Naive thymus-derived CD8-positive, alpha-beta T cell (primary cell): ENCODE data around the gene SEC14L6. TPM values are rescaled to one million over a fixed set of nuclear protein-coding genes. Genes with fewer than 3 reads are reported as not detected.

Experiments used
- ATAC-seq, 2 donors: fragments of 150-1000 bp; cut with Tn5 transposase in 1 of 2; sonication (Bioruptor Pico), chemical (Tn5 transposase) in 1 of 2; 1 replicate in 1 of 2; 2 replicates in 1 of 2; pipeline ENCODE4 v1.10.0; 2021; ENCODE audit warnings: mild to moderate bottlenecking in 2 of 2, moderate library complexity in 2 of 2
- POLR2A ChIA-PET: fragments of 350-600 bp; sonication (Branson Sonifier 250); formaldehyde crosslinking; loops from one replicate; lab custom pipeline; 2021; ENCODE audit warnings: antibody characterized with exemption; lab: Charles Lee
- DNase-seq, 10 donors: peaks; one replicate each; pipeline versions ENCODE4 v3.0.0 to v3.0.0-alpha.2; 2020 to 2022
- H3K27ac Mint-ChIP-seq, 10 donors: one replicate each; pipeline ENCODE4 v1.8.0; 2020 to 2022; ENCODE audit warnings: mild to moderate bottlenecking in 10 of 10, mixed read lengths in 10 of 10, moderate library complexity in 4 of 10, inconsistent platforms in 1 of 10
- H3K27me3 Mint-ChIP-seq, 5 donors: one replicate each; pipeline ENCODE4 v1.8.0; 2021 to 2022; ENCODE audit warnings: mixed read lengths in 5 of 5
- H3K36me3 Mint-ChIP-seq, 3 donors: one replicate each; pipeline ENCODE4 v1.8.0; 2020 to 2022; ENCODE audit warnings: mixed read lengths in 3 of 3, mild to moderate bottlenecking in 2 of 3, inconsistent platforms in 1 of 3
- H3K4me1 Mint-ChIP-seq, 4 donors: one replicate each; pipeline ENCODE4 v1.8.0; 2021 to 2022; ENCODE audit warnings: mixed read lengths in 4 of 4
- H3K4me3 Mint-ChIP-seq, 10 donors: one replicate each; pipeline ENCODE4 v1.8.0; 2020 to 2022; ENCODE audit warnings: mild to moderate bottlenecking in 10 of 10, mixed read lengths in 10 of 10, moderate library complexity in 6 of 10, inconsistent platforms in 1 of 10
- H3K9me3 Mint-ChIP-seq, 9 donors: one replicate each; pipeline ENCODE4 v1.8.0; 2020 to 2022; ENCODE audit warnings: mixed read lengths in 9 of 9, mild to moderate bottlenecking in 3 of 9, inconsistent platforms in 1 of 9, moderate library complexity in 1 of 9
- polyA plus RNA-seq, 3 donors: library from polyadenylated mRNA; unstranded; fragments of 300-500 nt; fragmentation: Illumina TruSeq; gene quantifications; one replicate each; pipeline ENCODE4 v1.2.3, GENCODE V29; 2021
- total RNA-seq, 8 experiments: library from RNA in 2 of 8; stranded (reverse) in 2 of 8; gene quantifications; one replicate each; pipeline ENCODE4 v1.2.3 and lab custom pipeline; 2021 to 2026

SEC14L6 gene
- total and polyA plus RNA-seq, 5 experiments from 2014 or later = not detected

- Mint-ChIP-seq H3K27me3 (peaks cover 0 to 9% (median 0%) of the 10 kb centered on the region in 5 donors), H3K27ac (no peak overlapping the region), H3K4me1 (no peaks in the 10 kb centered on the region), H3K9me3 (no peaks in the 10 kb centered on the region), H3K36me3 (peaks cover 0 to 2% (median 0%) of the 10 kb centered on the region in 3 donors), H3K4me3 (no peak overlapping the region)
- no peak for DNase-seq
- POLR2A ChIA-PET = no interaction called here
- no peak for ATAC-seq
These were observed 26.6 kb downstream of the SEC14L6 start for GRCh38 chr22:30519842-30520425.

- no peaks in the 10 kb centered on the region for H3K4me1 Mint-ChIP-seq
- peaks cover 0 to 6% (median 0%) of the 10 kb centered on the region in 9 donors for H3K9me3 Mint-ChIP-seq
- H3K4me3 Mint-ChIP-seq = no peak overlapping the region
- H3K27ac Mint-ChIP-seq = no peak overlapping the region
- H3K36me3 Mint-ChIP-seq = peaks cover 0 to 2% (median 0%) of the 10 kb centered on the region in 3 donors
- no peak for ATAC-seq
- H3K27me3 Mint-ChIP-seq = peaks cover 0 to 4% (median 1%) of the 10 kb centered on the region in 5 donors
- DNase-seq = no peak
- POLR2A ChIA-PET = no interaction called here
These were observed 29.8 kb downstream of the SEC14L6 start for GRCh38 chr22:30516731-30517130.

- POLR2A ChIA-PET = no interaction called here
- no peak overlapping the region for H3K4me3 Mint-ChIP-seq
- H3K27ac Mint-ChIP-seq = peak overlapping the region in 1 of 10 donors; percentile 65
- ATAC-seq (no peak), DNase-seq (no peak)
- H3K9me3 Mint-ChIP-seq = peaks cover 0 to 6% (median 0%) of the 10 kb centered on the region in 9 donors
- peaks cover 0 to 2% (median 0%) of the 10 kb centered on the region in 3 donors for H3K36me3 Mint-ChIP-seq
- no peaks in the 10 kb centered on the region for H3K4me1 Mint-ChIP-seq
- peaks cover 0 to 3% (median 1%) of the 10 kb centered on the region in 5 donors for H3K27me3 Mint-ChIP-seq
These were observed 30.3 kb downstream of the SEC14L6 start for GRCh38 chr22:30516273-30516672.

- Mint-ChIP-seq H3K27me3 (peaks cover 0 to 6% (median 0%) of the 10 kb centered on the region in 5 donors), H3K9me3 (peaks cover 0 to 6% (median 0%) of the 10 kb centered on the region in 9 donors), H3K27ac (peak overlapping the region in 1 of 10 donors; percentile 76), H3K36me3 (peaks cover 0 to 2% (median 0%) of the 10 kb centered on the region in 3 donors), H3K4me1 (no peaks in the 10 kb centered on the region), H3K4me3 (no peak overlapping the region)
- no peak for ATAC-seq
- POLR2A ChIA-PET = no interaction called here
- DNase-seq = no peak
These were observed 32.3 kb downstream of the SEC14L6 start for GRCh38 chr22:30514252-30514651.

- POLR2A ChIA-PET = no interaction called here
- Mint-ChIP-seq H3K4me1 (no peaks in the 10 kb centered on the region), H3K36me3 (peaks cover 0 to 2% (median 0%) of the 10 kb centered on the region in 3 donors), H3K9me3 (peaks cover 0 to 6% (median 0%) of the 10 kb centered on the region in 9 donors), H3K27me3 (peaks cover 0 to 5% (median 0%) of the 10 kb centered on the region in 5 donors), H3K27ac (no peak overlapping the region), H3K4me3 (no peak overlapping the region)
- DNase-seq (no peak), ATAC-seq (no peak)
These were observed 33.1 kb downstream of the SEC14L6 start for GRCh38 chr22:30513462-30513861.

GRCh38 chr22:30511911-30512310 lies 34.6 kb downstream of the SEC14L6 start:
- peaks cover 0 to 6% (median 0%) of the 10 kb centered on the region in 9 donors for H3K9me3 Mint-ChIP-seq
- H3K4me3 Mint-ChIP-seq = no peak overlapping the region
- DNase-seq = no peak
- no peaks in the 10 kb centered on the region for H3K4me1 Mint-ChIP-seq
- ATAC-seq = no peak
- H3K27me3 Mint-ChIP-seq = peaks cover 3 to 8% (median 5%) of the 10 kb centered on the region in 5 donors
- no peaks in the 10 kb centered on the region for H3K36me3 Mint-ChIP-seq
- H3K27ac Mint-ChIP-seq = no peak overlapping the region
- POLR2A ChIA-PET = no interaction called here

DNA sequence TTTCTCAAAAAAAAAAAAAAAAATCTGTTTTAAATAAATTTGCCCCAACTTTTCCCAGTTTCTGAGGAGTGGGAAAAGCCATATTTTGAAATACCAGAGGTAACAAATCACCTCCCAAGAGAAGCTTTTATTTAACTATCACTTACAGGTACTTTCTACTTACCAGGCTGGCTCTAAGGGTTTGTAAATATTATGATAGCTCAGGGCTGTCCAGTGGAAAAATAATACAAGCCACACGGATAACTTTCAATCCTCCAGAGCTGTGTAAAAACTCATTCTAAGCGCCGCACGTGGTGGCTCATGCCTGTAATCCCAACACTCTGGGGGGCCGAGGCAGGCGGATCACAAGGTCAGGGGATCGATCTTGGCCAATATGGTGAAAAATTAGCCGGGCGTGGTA lies 35.4 kb downstream of the SEC14L6 start:
- H3K27me3 Mint-ChIP-seq = peaks cover 5 to 13% (median 12%) of the 10 kb centered on the region in 5 donors
- H3K4me3 Mint-ChIP-seq = no peak overlapping the region
- H3K27ac Mint-ChIP-seq = no peak overlapping the region
- DNase-seq (no peak), ATAC-seq (no peak)
- no peaks in the 10 kb centered on the region for H3K36me3 Mint-ChIP-seq
- H3K4me1 Mint-ChIP-seq = peaks cover 0 to 1% (median 0%) of the 10 kb centered on the region in 4 donors
- peaks cover 0 to 6% (median 0%) of the 10 kb centered on the region in 9 donors for H3K9me3 Mint-ChIP-seq
- POLR2A ChIA-PET = interaction anchor here (0.6 kb wide), 1 partner anchor 987 kb away, joined by 3 read pairs; no protein-coding TSS in a partner anchor

DNA sequence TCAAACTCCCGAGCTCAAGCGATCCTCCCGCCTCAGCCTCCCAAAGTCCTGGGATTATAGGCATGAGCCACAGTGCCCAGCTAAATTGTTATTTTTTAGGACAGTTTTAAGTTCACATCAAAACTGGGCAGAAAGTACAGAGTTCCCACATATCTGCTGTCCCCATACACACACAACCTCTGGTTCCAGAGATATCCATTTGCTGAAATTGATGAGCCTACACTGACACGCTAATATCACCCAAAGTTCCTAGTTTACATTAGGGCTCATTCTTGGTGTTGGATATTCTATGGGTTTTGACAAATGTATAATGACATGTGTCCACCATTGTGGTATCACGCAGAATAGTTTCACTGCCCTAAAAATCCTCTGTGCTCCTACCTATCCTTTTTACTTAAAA lies 38.3 kb downstream of the SEC14L6 start:
- H3K4me3 Mint-ChIP-seq = no peak overlapping the region
- no peak for ATAC-seq
- POLR2A ChIA-PET = no interaction called here
- peaks cover 11 to 36% (median 26%) of the 10 kb centered on the region in 5 donors for H3K27me3 Mint-ChIP-seq
- H3K9me3 Mint-ChIP-seq = peaks cover 0 to 2% (median 0%) of the 10 kb centered on the region in 9 donors
- H3K36me3 Mint-ChIP-seq = no peaks in the 10 kb centered on the region
- DNase-seq = no peak
- no peak overlapping the region for H3K27ac Mint-ChIP-seq
- H3K4me1 Mint-ChIP-seq = peaks cover 0 to 4% (median 1%) of the 10 kb centered on the region in 4 donors

DNA sequence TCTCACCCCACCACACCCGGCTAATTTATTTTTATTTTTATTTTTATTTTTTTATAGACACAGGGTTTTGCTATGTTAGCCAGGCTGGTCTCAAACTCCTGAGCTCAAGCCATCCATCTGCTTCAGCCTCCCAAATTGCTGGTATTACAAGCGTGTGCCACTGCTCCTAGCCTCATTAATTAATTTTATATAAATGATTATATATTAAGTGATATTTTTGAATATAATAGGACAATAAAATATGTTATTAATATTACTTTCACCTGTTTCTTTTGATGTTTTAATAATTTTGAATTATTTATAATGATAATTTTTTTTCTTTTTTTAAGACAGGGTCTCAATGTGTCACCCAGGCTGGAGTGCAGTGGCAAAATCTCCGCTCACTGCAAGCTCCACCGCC lies 38.9 kb downstream of the SEC14L6 start:
- POLR2A ChIA-PET = no interaction called here
- Mint-ChIP-seq H3K9me3 (peaks cover 0 to 2% (median 0%) of the 10 kb centered on the region in 9 donors), H3K27me3 (peaks cover 11 to 41% (median 28%) of the 10 kb centered on the region in 5 donors), H3K4me1 (peaks cover 0 to 4% (median 1%) of the 10 kb centered on the region in 4 donors), H3K27ac (no peak overlapping the region), H3K36me3 (no peaks in the 10 kb centered on the region), H3K4me3 (no peak overlapping the region)
- ATAC-seq (no peak), DNase-seq (no peak)

DNA sequence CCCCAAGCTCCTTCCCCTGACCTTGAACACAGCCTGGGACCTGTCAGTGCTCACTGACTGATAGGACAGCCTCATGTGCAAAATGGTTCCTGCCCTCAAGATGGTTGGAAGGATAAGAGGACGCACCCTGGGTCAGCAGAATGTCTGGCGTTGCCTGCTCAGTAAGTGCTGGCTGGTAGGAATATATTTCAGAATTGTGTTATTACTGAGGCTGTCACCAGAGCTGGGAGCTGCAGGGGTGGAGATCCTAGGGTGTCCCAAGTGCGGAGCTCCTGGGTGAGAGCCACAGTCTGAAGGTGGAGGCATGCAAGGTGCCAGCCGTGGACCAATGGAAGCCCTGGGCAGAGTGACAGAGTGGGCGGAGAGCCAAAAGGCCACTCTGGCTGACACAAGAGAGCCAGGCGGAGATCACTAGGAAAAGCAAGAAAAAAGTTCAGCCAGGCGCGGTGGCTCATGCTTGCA lies 40.0 kb downstream of the SEC14L6 start:
- H3K9me3 Mint-ChIP-seq = no peaks in the 10 kb centered on the region
- peaks cover 0 to 4% (median 1%) of the 10 kb centered on the region in 4 donors for H3K4me1 Mint-ChIP-seq
- no peak for ATAC-seq
- no peak overlapping the region for H3K4me3 Mint-ChIP-seq
- H3K27me3 Mint-ChIP-seq = peaks cover 11 to 43% (median 28%) of the 10 kb centered on the region in 5 donors
- POLR2A ChIA-PET = no interaction called here
- no peaks in the 10 kb centered on the region for H3K36me3 Mint-ChIP-seq
- H3K27ac Mint-ChIP-seq = peak overlapping the region in 1 of 10 donors; percentile 14
- no peak for DNase-seq

DNA sequence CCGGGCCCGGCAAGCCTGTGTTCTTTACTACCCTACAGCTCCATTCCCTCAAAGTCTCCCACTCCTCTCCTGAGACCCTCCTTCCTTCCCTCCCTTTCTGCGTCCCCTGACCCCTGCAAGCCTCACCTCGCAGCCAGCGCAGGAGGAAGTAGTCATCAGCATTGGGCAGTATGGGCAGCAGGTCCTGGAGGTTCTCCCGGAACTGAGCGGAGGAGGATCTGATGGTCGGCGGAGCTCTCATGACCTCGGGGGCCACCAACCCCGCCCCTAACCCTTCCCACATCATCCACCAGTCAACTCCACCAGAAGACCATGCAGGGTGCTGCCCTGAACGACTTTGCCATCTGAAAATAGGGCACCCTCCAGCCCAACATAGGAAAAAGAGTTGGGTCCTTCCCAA lies 43.0 kb downstream of the SEC14L6 start:
- DNase-seq (no peak), ATAC-seq (no peak)
- Mint-ChIP-seq H3K27ac (no peak overlapping the region), H3K4me1 (peaks cover 0 to 4% (median 1%) of the 10 kb centered on the region in 4 donors), H3K27me3 (peaks cover 11 to 52% (median 24%) of the 10 kb centered on the region in 5 donors), H3K36me3 (no peaks in the 10 kb centered on the region), H3K4me3 (no peak overlapping the region), H3K9me3 (no peaks in the 10 kb centered on the region)
- POLR2A ChIA-PET = no interaction called here

DNA sequence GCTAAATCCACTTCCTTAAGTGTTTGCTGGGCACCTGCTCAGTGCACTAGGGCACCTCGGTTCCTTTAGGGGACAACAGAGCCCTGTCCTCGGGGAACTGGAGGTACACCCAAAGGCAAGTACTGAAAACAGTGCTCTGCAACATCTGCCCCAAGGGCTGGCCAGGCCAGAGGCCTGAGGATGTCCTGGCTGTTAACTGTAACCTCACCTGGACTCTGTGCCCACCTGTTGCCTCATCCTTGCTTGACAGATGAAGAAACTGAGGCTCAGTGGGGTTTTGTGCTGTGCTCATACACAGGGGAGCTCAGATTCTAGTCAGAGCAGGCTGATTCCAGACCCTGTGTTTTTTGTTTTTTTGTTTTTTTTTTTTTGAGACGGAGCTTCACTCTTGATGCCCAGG lies 43.6 kb downstream of the SEC14L6 start:
- peaks cover 0 to 4% (median 1%) of the 10 kb centered on the region in 4 donors for H3K4me1 Mint-ChIP-seq
- H3K36me3 Mint-ChIP-seq = no peaks in the 10 kb centered on the region

DNA sequence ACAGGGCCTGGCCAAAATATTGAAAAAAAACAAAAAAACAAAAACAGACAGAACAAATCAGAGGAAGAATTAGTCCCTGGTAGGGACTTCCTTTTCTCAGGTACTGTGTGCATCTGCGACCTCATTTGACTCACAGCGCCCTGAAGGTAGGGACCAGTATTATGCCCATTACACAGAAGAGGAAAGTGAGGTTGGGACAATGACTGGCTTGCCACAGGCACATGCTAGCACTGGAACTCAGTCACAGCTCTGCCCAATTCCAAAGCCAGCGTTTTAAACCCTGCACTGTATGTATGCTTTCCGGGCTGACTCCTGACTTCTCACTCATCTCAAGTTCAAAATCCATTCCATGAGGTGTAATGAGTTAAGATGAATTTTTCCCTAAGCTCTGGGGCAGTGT lies 44.4 kb downstream of the SEC14L6 start:
- ATAC-seq (no peak), DNase-seq (no peak)
- POLR2A ChIA-PET = no interaction called here
- no peak overlapping the region for H3K27ac Mint-ChIP-seq
- no peaks in the 10 kb centered on the region for H3K36me3 Mint-ChIP-seq
- peaks cover 0 to 4% (median 1%) of the 10 kb centered on the region in 4 donors for H3K4me1 Mint-ChIP-seq
- peaks cover 10 to 49% (median 26%) of the 10 kb centered on the region in 5 donors for H3K27me3 Mint-ChIP-seq
- H3K9me3 Mint-ChIP-seq = no peaks in the 10 kb centered on the region
- no peak overlapping the region for H3K4me3 Mint-ChIP-seq

More for the DNA sequence above, 43.6 kb downstream of the SEC14L6 start:
- Mint-ChIP-seq H3K4me3 (no peak overlapping the region), H3K27me3 (peaks cover 11 to 52% (median 26%) of the 10 kb centered on the region in 5 donors), H3K9me3 (no peaks in the 10 kb centered on the region), H3K27ac (no peak overlapping the region)
- POLR2A ChIA-PET = no interaction called here
- ATAC-seq (no peak), DNase-seq (no peak)
